RWPE1 (cell line): Measurements from ENCODE around the gene TCTN3.
"Not testable (repeated sequence)": the region's sequence is repeated elsewhere in the genome, so short reads cannot be mapped to it uniquely, and the experiment has no call there.

Experiments used
- CTCF ChIA-PET: fragments of 350-600 bp; sonication (Branson Sonifier 250); formaldehyde crosslinking; extraction: SDS; loops from one replicate; lab custom pipeline; 2021; lab: Yijun Ruan, JAX
- POLR2A ChIA-PET: fragments of 400-600 bp; formaldehyde crosslinking; extraction: SDS; loops from one replicate; lab custom pipeline; 2020; ENCODE audit warnings: antibody characterized with exemption; ENCODE audit not compliant: low non-redundant PET; lab: Yijun Ruan, JAX
- DNase-seq: peaks from one replicate; pipeline ENCODE4 v3.0.0; 2012; ENCODE audit warnings: low spot score
- H3K27ac ChIP-seq: fragments of 450-650 bp; 2 replicates; pipeline ENCODE4 v1.5.1; 2017
- CTCF ChIP-seq: fragments of 450-650 bp; conservative IDR thresholded peaks from 2 replicates; pipeline ENCODE4 v1.5.1; 2017; ENCODE audit warnings: low read depth, mild to moderate bottlenecking

Gene TCTN3

GRCh38 chr10:95693668-95694534 is at the start of gene TCTN3:
TSS of gene TCTN3 (minus strand) at chr10:95693927. CDS start at chr10:95693899, 28 bp downstream.
- POLR2A ChIA-PET: no interaction called here
- TF ChIP-seq CTCF: peak; percentile 97
- DNase-seq: peak; percentile 100
- H3K27ac ChIP-seq: peak within 1 kb of the TSS; percentile 65
- CTCF ChIA-PET: interaction anchor here (0.5 to 2.3 kb wide), 37 partner anchors 9 to 1536 kb away, joined by 3 to 16 read pairs (median 4); no protein-coding TSS in a partner anchor

- POLR2A ChIA-PET: no interaction called here
- no peak for DNase-seq
- no peak overlapping the region for H3K27ac ChIP-seq
- no peak for TF ChIP-seq CTCF
- CTCF ChIA-PET: no interaction called here
These were observed 49.3 kb upstream of the TCTN3 start for GRCh38 chr10:95742962-95743535.

- no peak overlapping the region for H3K27ac ChIP-seq
These were observed 48.8 kb upstream of the TCTN3 start for GRCh38 chr10:95742485-95742884.

GRCh38 chr10:95741807-95742467 is 48.2 kb upstream of the TCTN3 start:
- DNase-seq: no peak
- POLR2A ChIA-PET: no interaction called here
- TF ChIP-seq CTCF: no peak
- CTCF ChIA-PET: no interaction called here
- H3K27ac ChIP-seq: no peak overlapping the region

More at GRCh38 chr10:95742485-95742884, 48.8 kb upstream of the TCTN3 start:
- CTCF ChIA-PET: no interaction called here
- TF ChIP-seq CTCF: no peak
- no peak for DNase-seq
- POLR2A ChIA-PET: no interaction called here

GRCh38 chr10:95739056-95739455 is 45.3 kb upstream of the TCTN3 start:
- POLR2A ChIA-PET: no interaction called here
- CTCF ChIA-PET: no interaction called here

GRCh38 chr10:95732907-95733306 is 39.2 kb upstream of the TCTN3 start:
- H3K27ac ChIP-seq, DNase-seq, POLR2A ChIA-PET, CTCF ChIA-PET: not testable (repeated sequence)

More at GRCh38 chr10:95739056-95739455, 45.3 kb upstream of the TCTN3 start:
- DNase-seq: no peak
- TF ChIP-seq CTCF: no peak
- no peak overlapping the region for H3K27ac ChIP-seq
